WTC11 (cell line): ENCODE measurements around the gene TPM3. TPM values are rescaled to one million over a fixed set of nuclear protein-coding genes. Genes with fewer than 3 reads are reported as not detected.

Source experiments
- ATAC-seq: fragments of 200-7000 bp; cut with Tn5 transposase; 2 replicates; pipeline ENCODE4 v1.10.0; 2021; ENCODE audit warnings: mild to moderate bottlenecking, moderate library complexity
- CTCF ChIA-PET: fragments of 300-600 bp; sonication (Branson Sonifier 250); formaldehyde crosslinking; loops from one replicate; lab custom pipeline; 2021; ENCODE audit warnings: antibody characterized with exemption; lab: Charles Lee
- POLR2A ChIA-PET: fragments of 350-600 bp; sonication (Branson Sonifier 250); formaldehyde crosslinking; loops from one replicate; lab custom pipeline; 2021; ENCODE audit warnings: antibody characterized with exemption; lab: Charles Lee
- DNase-seq: peaks from one replicate; pipeline ENCODE4 v3.0.0; 2021; ENCODE audit warnings: low spot score
- H3K27ac Mint-ChIP-seq: 2 replicates; pipeline ENCODE4 v1.8.0; 2021; ENCODE audit warnings: mixed read lengths
- H3K27me3 Mint-ChIP-seq: 2 replicates; pipeline ENCODE4 v1.8.0; 2021; ENCODE audit warnings: low read depth, mild to moderate bottlenecking, moderate library complexity, mixed read lengths
- H3K36me3 Mint-ChIP-seq: 2 replicates; pipeline ENCODE4 v1.8.0; 2021; ENCODE audit warnings: mixed read lengths
- H3K4me1 Mint-ChIP-seq: 2 replicates; pipeline ENCODE4 v1.8.0; 2022; ENCODE audit warnings: mixed read lengths
- H3K4me3 Mint-ChIP-seq: 2 replicates; pipeline ENCODE4 v1.8.0; 2021; ENCODE audit warnings: mild to moderate bottlenecking, moderate library complexity, mixed read lengths
- H3K9me3 Mint-ChIP-seq: 2 replicates; pipeline ENCODE4 v1.8.0; 2021; ENCODE audit warnings: mixed read lengths
- CDX4 ChIP-seq: fragments of 250-450 bp; sonication (Bioruptor Pico); IDR thresholded peaks from 2 replicates; pipeline ENCODE4 v1.9.0; 2021; ENCODE audit warnings: moderate library complexity, mild to moderate bottlenecking, inconsistent platforms, borderline replicate concordance
- EMX1 ChIP-seq: fragments of 250-450 bp; sonication (Bioruptor Pico); IDR thresholded peaks from 2 replicates; pipeline ENCODE4 v1.8.0; 2021; ENCODE audit warnings: mild to moderate bottlenecking
- FOXK1 ChIP-seq: sonication (generic); formaldehyde crosslinking; IDR thresholded peaks from 2 replicates; pipeline ENCODE4 v1.8.0; 2022; ENCODE audit warnings: mild to moderate bottlenecking, moderate library complexity, missing genetic modification reagents
- FOXP1 ChIP-seq: sonication (generic); formaldehyde crosslinking; IDR thresholded peaks from 2 replicates; pipeline ENCODE4 v1.8.0; 2022; ENCODE audit warnings: missing genetic modification reagents, mild to moderate bottlenecking, moderate library complexity, borderline replicate concordance
- GABPB1 ChIP-seq: sonication (generic); formaldehyde crosslinking; IDR thresholded peaks from 2 replicates; pipeline ENCODE4 v1.8.1; 2023; ENCODE audit warnings: mild to moderate bottlenecking, missing genetic modification reagents
- JUN ChIP-seq: sonication (generic); formaldehyde crosslinking; IDR thresholded peaks from 2 replicates; pipeline ENCODE4 v1.8.0; 2023; ENCODE audit warnings: mild to moderate bottlenecking, missing genetic modification reagents
- KAT7 ChIP-seq: sonication (generic); formaldehyde crosslinking; IDR thresholded peaks from 2 replicates; pipeline ENCODE4 v1.8.1; 2023; ENCODE audit warnings: missing genetic modification reagents, mild to moderate bottlenecking, borderline replicate concordance
- NFE2L1 ChIP-seq: sonication (generic); formaldehyde crosslinking; IDR thresholded peaks from 2 replicates; pipeline ENCODE4 v1.8.1; 2023; ENCODE audit warnings: missing genetic modification reagents
- RELA ChIP-seq: sonication (generic); formaldehyde crosslinking; IDR thresholded peaks from 2 replicates; pipeline ENCODE4 v1.8.1; 2022; ENCODE audit warnings: missing genetic modification reagents, mild to moderate bottlenecking, borderline replicate concordance
- SMAD3 ChIP-seq: sonication (generic); formaldehyde crosslinking; IDR thresholded peaks from 2 replicates; pipeline ENCODE4 v1.8.0; 2022; ENCODE audit warnings: missing genetic modification reagents, mild to moderate bottlenecking, borderline replicate concordance
- SOX15 ChIP-seq: fragments of 250-450 bp; sonication (Bioruptor Pico); IDR thresholded peaks from 2 replicates; pipeline ENCODE4 v1.9.0; 2021; ENCODE audit warnings: mild to moderate bottlenecking
- SP1 ChIP-seq: sonication (generic); formaldehyde crosslinking; conservative IDR thresholded peaks from 2 replicates; pipeline ENCODE4 v1.8.1; 2022; ENCODE audit warnings: missing genetic modification reagents
- TEAD1 ChIP-seq: sonication (generic); formaldehyde crosslinking; IDR thresholded peaks from 2 replicates; pipeline ENCODE4 v1.8.0; 2022; ENCODE audit warnings: mild to moderate bottlenecking, missing genetic modification reagents
- ZNF219 ChIP-seq: sonication (generic); formaldehyde crosslinking; IDR thresholded peaks from 2 replicates; pipeline ENCODE4 v1.8.0; 2023; ENCODE audit warnings: missing genetic modification reagents, mild to moderate bottlenecking, borderline replicate concordance
- ZNF232 ChIP-seq: sonication (generic); formaldehyde crosslinking; IDR thresholded peaks from 2 replicates; pipeline ENCODE4 v1.8.0; 2022; ENCODE audit warnings: mild to moderate bottlenecking, missing genetic modification reagents
- ZNF396 ChIP-seq: fragments of 250-450 bp; sonication (Bioruptor Pico); IDR thresholded peaks from 2 replicates; pipeline ENCODE4 v1.8.0; 2021; ENCODE audit warnings: mild to moderate bottlenecking, moderate library complexity, borderline replicate concordance
- ZNF416 ChIP-seq: fragments of 250-450 bp; sonication (Bioruptor Pico); IDR thresholded peaks from 2 replicates; pipeline ENCODE4 v1.9.0; 2021; ENCODE audit warnings: mild to moderate bottlenecking, inconsistent platforms
- total RNA-seq: library from RNA; stranded (reverse); gene quantifications from 3 replicates; pipeline ENCODE4 v1.2.3, GENCODE V29; 2021
- TF ChIP-seq, protein P1 (sequence below): sonication (generic); formaldehyde crosslinking; IDR thresholded peaks from 2 replicates; pipeline ENCODE4 v1.8.0; 2022; ENCODE audit warnings: mild to moderate bottlenecking, missing genetic modification reagents
- TF ChIP-seq, protein P2 (sequence below): sonication (generic); formaldehyde crosslinking; IDR thresholded peaks from 2 replicates; pipeline ENCODE4 v1.8.1; 2022; ENCODE audit warnings: mild to moderate bottlenecking, moderate library complexity, missing genetic modification reagents
- TF ChIP-seq, protein P3 (sequence below): fragments of 200-600 bp; IDR thresholded peaks from 2 replicates; pipeline ENCODE4 v1.8.0; 2022; ENCODE audit warnings: antibody characterized with exemption
- TF ChIP-seq, protein P4 (sequence below): sonication (generic); formaldehyde crosslinking; IDR thresholded peaks from 2 replicates; pipeline ENCODE4 v1.8.1; 2023; ENCODE audit warnings: mild to moderate bottlenecking, missing genetic modification reagents
- TF ChIP-seq, protein P5 (sequence below): sonication (generic); formaldehyde crosslinking; IDR thresholded peaks from 2 replicates; pipeline ENCODE4 v1.8.1; 2022; ENCODE audit warnings: low read depth, mild to moderate bottlenecking, moderate library complexity, missing genetic modification reagents, borderline replicate concordance

The TPM3 gene
- total RNA-seq, 1 experiment from 2014 or later: 614 TPM

GRCh38 chr1:154186852-154187501 is 4.9 kb downstream of the TPM3 start:
- peak overlapping the region; percentile 56 for H3K4me3 Mint-ChIP-seq
- ATAC-seq (no peak), DNase-seq (no peak)
- H3K9me3 Mint-ChIP-seq: no peaks in the 10 kb centered on the region
- H3K27me3 Mint-ChIP-seq: no peaks in the 10 kb centered on the region
- H3K4me1 Mint-ChIP-seq: peaks cover 34% of the 10 kb centered on the region
- POLR2A ChIA-PET: interaction anchor here (1.0 kb wide), 1 partner anchor 12 kb away, joined by 3 read pairs; no protein-coding TSS in a partner anchor
- CTCF ChIA-PET: interaction anchor here (0.7 to 1.1 kb wide), 2 partner anchors 12 to 148 kb away, joined by 3 read pairs; no protein-coding TSS in a partner anchor
- TF ChIP-seq, protein P1, sequence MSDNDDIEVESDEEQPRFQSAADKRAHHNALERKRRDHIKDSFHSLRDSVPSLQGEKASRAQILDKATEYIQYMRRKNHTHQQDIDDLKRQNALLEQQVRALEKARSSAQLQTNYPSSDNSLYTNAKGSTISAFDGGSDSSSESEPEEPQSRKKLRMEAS (CRISPR knock-in tag): 0 out of 2 replicates have a peak, but pooled peaks have one; percentile 48
- TF ChIP-seq, protein P2, sequence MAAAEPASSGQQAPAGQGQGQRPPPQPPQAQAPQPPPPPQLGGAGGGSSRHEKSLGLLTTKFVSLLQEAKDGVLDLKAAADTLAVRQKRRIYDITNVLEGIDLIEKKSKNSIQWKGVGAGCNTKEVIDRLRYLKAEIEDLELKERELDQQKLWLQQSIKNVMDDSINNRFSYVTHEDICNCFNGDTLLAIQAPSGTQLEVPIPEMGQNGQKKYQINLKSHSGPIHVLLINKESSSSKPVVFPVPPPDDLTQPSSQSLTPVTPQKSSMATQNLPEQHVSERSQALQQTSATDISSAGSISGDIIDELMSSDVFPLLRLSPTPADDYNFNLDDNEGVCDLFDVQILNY (CRISPR knock-in tag): no peak
- TF ChIP-seq TEAD1 (CRISPR knock-in tag): 0 out of 2 replicates have a peak, but pooled peaks have one; percentile 9
- H3K36me3 Mint-ChIP-seq: peaks cover 4% of the 10 kb centered on the region
- peak overlapping the region; percentile 96 for H3K27ac Mint-ChIP-seq

- Mint-ChIP-seq H3K27ac (peak overlapping the region; percentile 96), H3K4me3 (peak overlapping the region; percentile 56), H3K9me3 (no peaks in the 10 kb centered on the region), H3K27me3 (no peaks in the 10 kb centered on the region), H3K36me3 (peaks cover 4% of the 10 kb centered on the region), H3K4me1 (peaks cover 37% of the 10 kb centered on the region)
- TF ChIP-seq, protein P3, sequence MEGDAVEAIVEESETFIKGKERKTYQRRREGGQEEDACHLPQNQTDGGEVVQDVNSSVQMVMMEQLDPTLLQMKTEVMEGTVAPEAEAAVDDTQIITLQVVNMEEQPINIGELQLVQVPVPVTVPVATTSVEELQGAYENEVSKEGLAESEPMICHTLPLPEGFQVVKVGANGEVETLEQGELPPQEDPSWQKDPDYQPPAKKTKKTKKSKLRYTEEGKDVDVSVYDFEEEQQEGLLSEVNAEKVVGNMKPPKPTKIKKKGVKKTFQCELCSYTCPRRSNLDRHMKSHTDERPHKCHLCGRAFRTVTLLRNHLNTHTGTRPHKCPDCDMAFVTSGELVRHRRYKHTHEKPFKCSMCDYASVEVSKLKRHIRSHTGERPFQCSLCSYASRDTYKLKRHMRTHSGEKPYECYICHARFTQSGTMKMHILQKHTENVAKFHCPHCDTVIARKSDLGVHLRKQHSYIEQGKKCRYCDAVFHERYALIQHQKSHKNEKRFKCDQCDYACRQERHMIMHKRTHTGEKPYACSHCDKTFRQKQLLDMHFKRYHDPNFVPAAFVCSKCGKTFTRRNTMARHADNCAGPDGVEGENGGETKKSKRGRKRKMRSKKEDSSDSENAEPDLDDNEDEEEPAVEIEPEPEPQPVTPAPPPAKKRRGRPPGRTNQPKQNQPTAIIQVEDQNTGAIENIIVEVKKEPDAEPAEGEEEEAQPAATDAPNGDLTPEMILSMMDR: peak; percentile 32; the same call in 1 of the 2 replicates
- TF ChIP-seq SOX15 (CRISPR knock-in tag) (no peak), KAT7 (CRISPR knock-in tag) (no peak)
- ATAC-seq: no peak; the same call in 1 of the 2 replicates
- ChIA-PET CTCF (no interaction called here), POLR2A (no interaction called here)
- peak; percentile 76 for DNase-seq
These were observed 5.7 kb downstream of the TPM3 start for GRCh38 chr1:154186177-154186576.

GRCh38 chr1:154183046-154183915 is 8.6 kb downstream of the TPM3 start:
- Mint-ChIP-seq H3K4me1 (peaks cover 63% of the 10 kb centered on the region), H3K36me3 (peaks cover 9% of the 10 kb centered on the region), H3K27ac (peak overlapping the region; percentile 100), H3K27me3 (no peaks in the 10 kb centered on the region), H3K4me3 (peak overlapping the region; percentile 100), H3K9me3 (no peaks in the 10 kb centered on the region)
- ATAC-seq (peak; percentile 94), DNase-seq (peak; percentile 99)
- POLR2A ChIA-PET: interaction anchor here (1.4 kb wide), 1 partner anchor 37 kb away, joined by 8 read pairs; the partner anchor contains the start of gene UBAP2L
- CTCF ChIA-PET: interaction anchor here (0.6 kb wide), 1 partner anchor 153 kb away, joined by 3 read pairs; no protein-coding TSS in a partner anchor
- TF ChIP-seq CDX4 (CRISPR knock-in tag) (no peak), FOXK1 (CRISPR knock-in tag) (peak; percentile 93), JUN (0 out of 2 replicates have a peak, but pooled peaks have one; percentile 39), ZNF232 (CRISPR knock-in tag) (no peak), EMX1 (CRISPR knock-in tag) (no peak), RELA (CRISPR knock-in tag) (peak; percentile 36; the same call in 1 of the 2 replicates), GABPB1 (peak; percentile 87), NFE2L1 (CRISPR knock-in tag) (peak; percentile 92; the same call in 1 of the 2 replicates), SMAD3 (CRISPR knock-in tag) (no peak), SP1 (CRISPR knock-in tag) (peak; percentile 98), ZNF416 (CRISPR knock-in tag) (0 out of 2 replicates have a peak, but pooled peaks have one; percentile 46), FOXP1 (peak; percentile 87; the same call in 1 of the 2 replicates), ZNF396 (no peak), ZNF219 (CRISPR knock-in tag) (no peak)
- TF ChIP-seq, protein P4, sequence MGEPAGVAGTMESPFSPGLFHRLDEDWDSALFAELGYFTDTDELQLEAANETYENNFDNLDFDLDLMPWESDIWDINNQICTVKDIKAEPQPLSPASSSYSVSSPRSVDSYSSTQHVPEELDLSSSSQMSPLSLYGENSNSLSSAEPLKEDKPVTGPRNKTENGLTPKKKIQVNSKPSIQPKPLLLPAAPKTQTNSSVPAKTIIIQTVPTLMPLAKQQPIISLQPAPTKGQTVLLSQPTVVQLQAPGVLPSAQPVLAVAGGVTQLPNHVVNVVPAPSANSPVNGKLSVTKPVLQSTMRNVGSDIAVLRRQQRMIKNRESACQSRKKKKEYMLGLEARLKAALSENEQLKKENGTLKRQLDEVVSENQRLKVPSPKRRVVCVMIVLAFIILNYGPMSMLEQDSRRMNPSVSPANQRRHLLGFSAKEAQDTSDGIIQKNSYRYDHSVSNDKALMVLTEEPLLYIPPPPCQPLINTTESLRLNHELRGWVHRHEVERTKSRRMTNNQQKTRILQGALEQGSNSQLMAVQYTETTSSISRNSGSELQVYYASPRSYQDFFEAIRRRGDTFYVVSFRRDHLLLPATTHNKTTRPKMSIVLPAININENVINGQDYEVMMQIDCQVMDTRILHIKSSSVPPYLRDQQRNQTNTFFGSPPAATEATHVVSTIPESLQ (CRISPR knock-in tag): no peak
- TF ChIP-seq, protein P5, sequence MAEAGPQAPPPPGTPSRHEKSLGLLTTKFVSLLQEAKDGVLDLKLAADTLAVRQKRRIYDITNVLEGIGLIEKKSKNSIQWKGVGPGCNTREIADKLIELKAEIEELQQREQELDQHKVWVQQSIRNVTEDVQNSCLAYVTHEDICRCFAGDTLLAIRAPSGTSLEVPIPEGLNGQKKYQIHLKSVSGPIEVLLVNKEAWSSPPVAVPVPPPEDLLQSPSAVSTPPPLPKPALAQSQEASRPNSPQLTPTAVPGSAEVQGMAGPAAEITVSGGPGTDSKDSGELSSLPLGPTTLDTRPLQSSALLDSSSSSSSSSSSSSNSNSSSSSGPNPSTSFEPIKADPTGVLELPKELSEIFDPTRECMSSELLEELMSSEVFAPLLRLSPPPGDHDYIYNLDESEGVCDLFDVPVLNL (CRISPR knock-in tag): peak; percentile 90
